ENCODE measurements around the gene LCN15. TPM values are rescaled to one million over a fixed set of nuclear protein-coding genes. Genes with fewer than 3 reads are reported as not detected.
"Not testable (repeated sequence)": the region's sequence is repeated elsewhere in the genome, so short reads cannot be mapped to it uniquely, and the experiment has no call there.

Gene LCN15
- total RNA-seq, 4 donors from 2014 or later: not detected

DNA sequence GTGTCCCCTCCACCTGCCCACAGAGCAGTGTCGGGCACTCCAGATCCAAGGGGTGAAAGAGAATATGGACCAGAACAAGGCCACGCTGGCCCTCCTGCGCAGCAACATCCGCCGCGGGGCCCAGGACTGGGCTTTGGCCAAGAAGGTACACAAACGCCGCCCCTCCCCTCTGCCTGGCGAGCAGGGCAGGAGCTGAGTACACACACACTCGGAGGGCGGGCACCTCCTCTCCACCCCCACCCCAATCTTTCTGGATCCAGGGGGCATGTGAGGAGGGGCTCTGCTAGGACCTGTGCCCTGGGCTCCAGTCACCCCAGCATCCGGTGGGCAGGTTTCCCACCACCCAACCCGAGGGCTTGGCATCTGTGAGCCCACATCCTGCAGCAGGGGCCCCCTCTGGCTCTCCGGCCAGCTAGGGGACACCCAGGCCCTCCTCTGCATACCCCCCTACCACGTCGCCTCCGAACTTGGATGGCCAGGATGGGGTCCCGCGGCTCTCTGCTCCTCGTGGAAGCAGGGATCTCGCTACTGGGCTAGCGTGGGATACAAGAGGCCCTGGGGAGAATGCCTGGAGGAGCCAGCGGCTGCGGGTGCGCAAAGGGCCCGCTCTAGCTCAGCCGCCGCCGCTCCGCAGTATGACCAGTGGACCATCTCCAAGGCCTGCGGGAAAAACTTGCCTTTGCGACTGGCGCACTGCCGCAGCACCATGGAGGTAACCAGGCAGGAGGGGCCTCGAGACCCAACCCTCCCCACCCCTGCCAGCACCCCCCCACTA is 34.9 kb upstream of the LCN15 start:
- H3K4me3 ChIP-seq: peak overlapping the region in 1 of 2 donors; percentile 42
- WGBS, 2 donors (ENCODE audit: low coverage in 1 of 2): no CpG with 5 or more reads among the region's 35 CpGs
- no peak for ATAC-seq

DNA sequence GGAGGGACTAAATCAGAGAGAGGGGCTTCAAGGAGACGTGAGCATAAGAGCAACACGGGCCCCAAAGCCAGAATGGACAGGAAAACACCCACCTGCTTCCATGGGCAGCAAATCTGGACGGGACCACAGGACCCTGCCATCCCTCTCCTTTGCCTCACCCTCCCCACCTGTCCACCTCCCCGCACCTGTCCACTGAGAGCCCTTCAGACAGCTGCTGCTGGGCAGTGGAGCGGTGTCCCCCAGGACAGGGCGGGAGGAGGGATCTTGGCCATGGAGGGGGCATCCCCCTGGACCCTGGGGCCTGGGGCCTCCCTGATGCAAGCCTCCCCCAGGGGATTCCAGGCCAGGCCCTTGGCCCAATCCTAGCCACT is 34.4 kb upstream of the LCN15 start:
- ATAC-seq: no peak
- Histone ChIP-seq H3K4me3 (no peak overlapping the region), H3K4me1 (peaks cover 0 to 40% (median 16%) of the 10 kb centered on the region in 3 donors), H3K27me3 (peaks cover 68% of the 10 kb centered on the region), H3K36me3 (peaks cover 0 to 7% of the 10 kb centered on the region in 2 donors), H3K9me3 (no peaks in the 10 kb centered on the region), H3K27ac (no peak overlapping the region)
- no CpG with 5 or more reads among the region's 6 CpGs for WGBS, 2 donors (ENCODE audit: low coverage in 1 of 2)
- TF ChIP-seq POLR2A (IDR thresholded peaks at IDR 0.05) (no peak), POLR2AphosphoS5 (IDR thresholded peaks at IDR 0.05) (no peak), EP300 (IDR thresholded peaks at IDR 0.05) (no peak)
- TF ChIP-seq, protein P1, sequence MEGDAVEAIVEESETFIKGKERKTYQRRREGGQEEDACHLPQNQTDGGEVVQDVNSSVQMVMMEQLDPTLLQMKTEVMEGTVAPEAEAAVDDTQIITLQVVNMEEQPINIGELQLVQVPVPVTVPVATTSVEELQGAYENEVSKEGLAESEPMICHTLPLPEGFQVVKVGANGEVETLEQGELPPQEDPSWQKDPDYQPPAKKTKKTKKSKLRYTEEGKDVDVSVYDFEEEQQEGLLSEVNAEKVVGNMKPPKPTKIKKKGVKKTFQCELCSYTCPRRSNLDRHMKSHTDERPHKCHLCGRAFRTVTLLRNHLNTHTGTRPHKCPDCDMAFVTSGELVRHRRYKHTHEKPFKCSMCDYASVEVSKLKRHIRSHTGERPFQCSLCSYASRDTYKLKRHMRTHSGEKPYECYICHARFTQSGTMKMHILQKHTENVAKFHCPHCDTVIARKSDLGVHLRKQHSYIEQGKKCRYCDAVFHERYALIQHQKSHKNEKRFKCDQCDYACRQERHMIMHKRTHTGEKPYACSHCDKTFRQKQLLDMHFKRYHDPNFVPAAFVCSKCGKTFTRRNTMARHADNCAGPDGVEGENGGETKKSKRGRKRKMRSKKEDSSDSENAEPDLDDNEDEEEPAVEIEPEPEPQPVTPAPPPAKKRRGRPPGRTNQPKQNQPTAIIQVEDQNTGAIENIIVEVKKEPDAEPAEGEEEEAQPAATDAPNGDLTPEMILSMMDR (IDR thresholded peaks at IDR 0.05): no peak

More for the DNA sequence above, 34.9 kb upstream of the LCN15 start:
- Histone ChIP-seq H3K4me1 (peaks cover 0 to 40% (median 16%) of the 10 kb centered on the region in 3 donors), H3K27ac (no peak overlapping the region), H3K36me3 (peaks cover 0 to 8% of the 10 kb centered on the region in 2 donors), H3K27me3 (peaks cover 68% of the 10 kb centered on the region), H3K9me3 (no peaks in the 10 kb centered on the region)
- TF ChIP-seq EP300 (IDR thresholded peaks at IDR 0.05) (no peak), POLR2AphosphoS5 (IDR thresholded peaks at IDR 0.05) (no peak), POLR2A (IDR thresholded peaks at IDR 0.05) (no peak)
- TF ChIP-seq, protein P1 (IDR thresholded peaks at IDR 0.05): no peak

DNA sequence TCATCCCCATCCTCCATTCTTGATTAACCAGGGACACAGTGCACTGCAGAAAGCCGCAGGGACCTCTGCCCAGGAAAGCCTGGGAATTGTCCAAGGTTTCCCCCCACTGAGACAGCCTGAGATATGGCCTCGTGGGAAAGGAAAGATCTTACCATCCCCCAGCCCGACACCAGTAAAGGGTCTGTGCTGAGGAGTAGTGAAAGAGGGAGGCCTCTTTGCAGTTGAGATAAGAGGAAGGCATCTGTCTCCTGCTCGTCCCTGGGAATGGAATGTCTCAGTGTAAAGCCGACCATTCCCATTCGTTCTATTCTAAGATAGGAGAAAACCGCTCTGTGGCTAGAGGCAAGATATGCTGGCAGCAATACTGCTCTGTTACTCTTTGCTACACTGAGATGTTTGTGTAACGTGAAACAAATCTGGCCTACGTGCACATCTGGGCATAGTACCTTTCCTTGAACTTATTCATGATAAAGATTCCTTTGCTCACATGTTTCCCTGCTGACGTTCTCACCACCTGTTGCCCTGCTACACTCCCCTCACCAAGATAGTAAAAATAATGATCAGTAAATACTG is 32.5 kb upstream of the LCN15 start:
- peaks cover 60% of the 10 kb centered on the region for H3K27me3 ChIP-seq
- H3K4me3 ChIP-seq, H3K9me3 ChIP-seq, ATAC-seq, H3K27ac ChIP-seq: not testable (repeated sequence)
- H3K36me3 ChIP-seq: peaks cover 0 to 18% of the 10 kb centered on the region in 2 donors
- 13 to 16% methylated on average over 10 of the region's 10 CpGs for WGBS, 2 donors (ENCODE audit: low coverage in 1 of 2)
- H3K4me1 ChIP-seq: peaks cover 0 to 50% (median 22%) of the 10 kb centered on the region in 3 donors

- WGBS, 2 donors (ENCODE audit: low coverage in 1 of 2): 4 to 13% methylated on average over 3 of the region's 5 CpGs
- H3K4me3 ChIP-seq: no peak within 1 kb of the TSS
- ATAC-seq: no peak
- H3K4me1 ChIP-seq: peaks cover 0 to 53% (median 25%) of the 10 kb centered on the region in 3 donors
- peaks cover 54% of the 10 kb centered on the region for H3K27me3 ChIP-seq
- no peak within 1 kb of the TSS for H3K27ac ChIP-seq
- no peaks in the 10 kb centered on the region for H3K9me3 ChIP-seq
- TF ChIP-seq POLR2A (IDR thresholded peaks at IDR 0.05) (no peak), POLR2AphosphoS5 (IDR thresholded peaks at IDR 0.05) (no peak), EP300 (IDR thresholded peaks at IDR 0.05) (no peak)
- TF ChIP-seq, protein P1 (IDR thresholded peaks at IDR 0.05): no peak
- peaks cover 0 to 18% of the 10 kb centered on the region in 2 donors for H3K36me3 ChIP-seq
These were observed 32.0 kb upstream of the LCN15 start, which contains the start of gene CCDC183 for GRCh38 chr9:136796238-136796774. TSS of gene CCDC183 (plus strand) at chr9:136796338. CDS start at chr9:136796398, 60 bp downstream.

GRCh38 chr9:136795000-136795348 is 30.7 kb upstream of the LCN15 start:
- Histone ChIP-seq H3K4me3 (no peak overlapping the region), H3K27ac (no peak overlapping the region), H3K36me3 (peaks cover 0 to 18% of the 10 kb centered on the region in 2 donors), H3K4me1 (peaks cover 0 to 49% (median 18%) of the 10 kb centered on the region in 3 donors), H3K27me3 (peaks cover 41% of the 10 kb centered on the region), H3K9me3 (no peaks in the 10 kb centered on the region)
- ATAC-seq: no peak
- 74 to 80% methylated on average over 5 to 6 of the region's 6 CpGs for WGBS, 2 donors (ENCODE audit: low coverage in 1 of 2)
- no peak for TF ChIP-seq EP300 (IDR thresholded peaks at IDR 0.05)
- no peak for TF ChIP-seq POLR2AphosphoS5 (IDR thresholded peaks at IDR 0.05)
- TF ChIP-seq, protein P1 (IDR thresholded peaks at IDR 0.05): no peak
- no peak for TF ChIP-seq POLR2A (IDR thresholded peaks at IDR 0.05)

Measured in gastroesophageal sphincter (tissue), 4 donors.